WTC11 (cell line): Measurements from ENCODE around the gene EML4. TPM values are rescaled to one million over a fixed set of nuclear protein-coding genes. Genes with fewer than 3 reads are reported as not detected.
A peak's percentile ranks its signal among the peaks of the same experiment; 100 is the strongest.

Experiments used
- ATAC-seq: fragments of 200-7000 bp; cut with Tn5 transposase; 2 replicates; pipeline ENCODE4 v1.10.0; 2021; ENCODE audit warnings: mild to moderate bottlenecking, moderate library complexity
- CTCF ChIA-PET: fragments of 300-600 bp; sonication (Branson Sonifier 250); formaldehyde crosslinking; loops from one replicate; lab custom pipeline; 2021; ENCODE audit warnings: antibody characterized with exemption; lab: Charles Lee
- POLR2A ChIA-PET: fragments of 350-600 bp; sonication (Branson Sonifier 250); formaldehyde crosslinking; loops from one replicate; lab custom pipeline; 2021; ENCODE audit warnings: antibody characterized with exemption; lab: Charles Lee
- DNase-seq: peaks from one replicate; pipeline ENCODE4 v3.0.0; 2021; ENCODE audit warnings: low spot score
- H3K27ac Mint-ChIP-seq: 2 replicates; pipeline ENCODE4 v1.8.0; 2021; ENCODE audit warnings: mixed read lengths
- H3K27me3 Mint-ChIP-seq: 2 replicates; pipeline ENCODE4 v1.8.0; 2021; ENCODE audit warnings: low read depth, mild to moderate bottlenecking, moderate library complexity, mixed read lengths
- H3K36me3 Mint-ChIP-seq: 2 replicates; pipeline ENCODE4 v1.8.0; 2021; ENCODE audit warnings: mixed read lengths
- H3K4me1 Mint-ChIP-seq: 2 replicates; pipeline ENCODE4 v1.8.0; 2022; ENCODE audit warnings: mixed read lengths
- H3K4me3 Mint-ChIP-seq: 2 replicates; pipeline ENCODE4 v1.8.0; 2021; ENCODE audit warnings: mild to moderate bottlenecking, moderate library complexity, mixed read lengths
- H3K9me3 Mint-ChIP-seq: 2 replicates; pipeline ENCODE4 v1.8.0; 2021; ENCODE audit warnings: mixed read lengths
- CDX4 ChIP-seq: fragments of 250-450 bp; sonication (Bioruptor Pico); IDR thresholded peaks from 2 replicates; pipeline ENCODE4 v1.9.0; 2021; ENCODE audit warnings: moderate library complexity, mild to moderate bottlenecking, inconsistent platforms, borderline replicate concordance
- E2F1 ChIP-seq: sonication (generic); formaldehyde crosslinking; IDR thresholded peaks from 2 replicates; pipeline ENCODE4 v1.8.0; 2022; ENCODE audit warnings: mild to moderate bottlenecking, missing genetic modification reagents
- GRHL2 ChIP-seq: fragments of 250-450 bp; sonication (Bioruptor Pico); IDR thresholded peaks from 2 replicates; pipeline ENCODE4 v1.8.0; 2022; ENCODE audit warnings: mild to moderate bottlenecking, moderate library complexity; ENCODE audit not compliant: insufficient replicate concordance, severe bottlenecking
- HMGXB4 ChIP-seq: sonication (generic); formaldehyde crosslinking; IDR thresholded peaks from 2 replicates; pipeline ENCODE4 v1.8.1; 2023; ENCODE audit warnings: mild to moderate bottlenecking, moderate library complexity, missing genetic modification reagents
- IRF1 ChIP-seq: sonication (generic); formaldehyde crosslinking; IDR thresholded peaks from 2 replicates; pipeline ENCODE4 v1.8.0; 2023; ENCODE audit warnings: missing genetic modification reagents
- KAT7 ChIP-seq: sonication (generic); formaldehyde crosslinking; IDR thresholded peaks from 2 replicates; pipeline ENCODE4 v1.8.1; 2023; ENCODE audit warnings: missing genetic modification reagents, mild to moderate bottlenecking, borderline replicate concordance
- MAX ChIP-seq: sonication (generic); formaldehyde crosslinking; IDR thresholded peaks from 2 replicates; pipeline ENCODE4 v1.8.0; 2022; ENCODE audit warnings: mild to moderate bottlenecking, missing genetic modification reagents
- MLX ChIP-seq: sonication (generic); formaldehyde crosslinking; IDR thresholded peaks from 2 replicates; pipeline ENCODE4 v1.8.1; 2023; ENCODE audit warnings: mild to moderate bottlenecking, missing genetic modification reagents, moderate library complexity
- MXD4 ChIP-seq: fragments of 250-450 bp; sonication (Bioruptor Pico); IDR thresholded peaks from 2 replicates; pipeline ENCODE4 v1.8.0; 2021; ENCODE audit warnings: mild to moderate bottlenecking, moderate library complexity, borderline replicate concordance
- MYBL2 ChIP-seq: sonication (generic); formaldehyde crosslinking; IDR thresholded peaks from 2 replicates; pipeline ENCODE4 v1.8.1; 2023; ENCODE audit warnings: mild to moderate bottlenecking, moderate library complexity, missing genetic modification reagents
- NFATC4 ChIP-seq: fragments of 250-450 bp; sonication (Bioruptor Pico); IDR thresholded peaks from 2 replicates; pipeline ENCODE4 v1.9.0; 2021; ENCODE audit warnings: mild to moderate bottlenecking
- OVOL2 ChIP-seq: fragments of 250-450 bp; sonication (Bioruptor Pico); IDR thresholded peaks from 2 replicates; pipeline ENCODE4 v1.9.0; 2021; ENCODE audit warnings: mild to moderate bottlenecking, borderline replicate concordance
- PRRX2 ChIP-seq: fragments of 250-450 bp; sonication (Bioruptor Pico); IDR thresholded peaks from 2 replicates; pipeline ENCODE4 v1.8.0; 2021; ENCODE audit warnings: mild to moderate bottlenecking
- TCF7 ChIP-seq: sonication (generic); formaldehyde crosslinking; IDR thresholded peaks from 2 replicates; pipeline ENCODE4 v1.8.0; 2022; ENCODE audit warnings: mild to moderate bottlenecking, low read depth, missing genetic modification reagents, moderate library complexity
- ZBTB43 ChIP-seq: sonication (generic); formaldehyde crosslinking; IDR thresholded peaks from 2 replicates; pipeline ENCODE4 v1.8.1; 2023; ENCODE audit warnings: mild to moderate bottlenecking, missing genetic modification reagents
- ZNF317 ChIP-seq: sonication (generic); formaldehyde crosslinking; IDR thresholded peaks from 2 replicates; pipeline ENCODE4 v1.8.1; 2023; ENCODE audit warnings: low read depth, mild to moderate bottlenecking, moderate library complexity, missing genetic modification reagents, borderline replicate concordance
- ZNF396 ChIP-seq: fragments of 250-450 bp; sonication (Bioruptor Pico); IDR thresholded peaks from 2 replicates; pipeline ENCODE4 v1.8.0; 2021; ENCODE audit warnings: mild to moderate bottlenecking, moderate library complexity, borderline replicate concordance
- ZNF416 ChIP-seq: fragments of 250-450 bp; sonication (Bioruptor Pico); IDR thresholded peaks from 2 replicates; pipeline ENCODE4 v1.9.0; 2021; ENCODE audit warnings: mild to moderate bottlenecking, inconsistent platforms
- total RNA-seq: library from RNA; stranded (reverse); gene quantifications from 3 replicates; pipeline ENCODE4 v1.2.3, GENCODE V29; 2021
- TF ChIP-seq, protein P1 (sequence below): sonication (generic); formaldehyde crosslinking; IDR thresholded peaks from 2 replicates; pipeline ENCODE4 v1.8.1; 2022; ENCODE audit warnings: mild to moderate bottlenecking, moderate library complexity, missing genetic modification reagents
- TF ChIP-seq, protein P2 (sequence below): sonication (generic); formaldehyde crosslinking; IDR thresholded peaks from 2 replicates; pipeline ENCODE4 v1.8.1; 2022; ENCODE audit warnings: missing genetic modification reagents, borderline replicate concordance

Gene EML4
- total RNA-seq, 1 experiment from 2014 or later = 89.9 TPM

DNA sequence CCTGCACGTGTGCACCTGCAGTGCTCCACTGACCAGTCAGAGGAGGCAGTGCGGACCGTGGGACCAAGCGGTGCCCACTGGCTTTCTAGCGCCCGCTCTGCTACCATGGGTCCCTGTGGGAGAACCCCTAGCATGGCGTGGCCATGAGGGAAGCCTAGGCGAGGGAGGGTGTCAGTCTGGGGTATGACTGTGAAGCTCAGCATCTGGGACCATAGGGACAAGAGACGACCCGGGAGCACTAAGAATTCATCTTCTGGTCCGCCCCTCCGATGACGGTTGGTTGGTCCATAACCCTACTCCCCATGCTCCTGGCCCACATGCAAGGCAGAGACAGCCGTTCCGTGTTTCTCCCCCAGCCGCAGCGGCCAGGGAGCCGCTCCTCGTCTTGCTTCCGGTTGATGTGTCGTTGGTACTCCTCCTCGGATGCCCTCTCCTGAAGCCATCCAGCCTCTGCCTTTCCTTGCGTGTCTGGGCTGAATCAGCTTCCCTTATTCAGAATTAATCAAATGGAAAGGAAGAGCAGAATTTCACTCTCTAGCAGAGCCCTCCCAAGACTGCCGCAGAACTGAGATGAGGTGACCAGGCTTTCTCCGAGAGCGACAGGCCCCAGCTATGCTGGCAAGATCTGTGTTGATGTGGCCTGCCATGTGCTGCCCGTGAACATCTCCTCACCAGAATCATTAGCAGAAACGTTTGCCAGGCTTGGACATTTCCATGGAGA lies 168.9 kb downstream of the EML4 start:
- TF ChIP-seq GRHL2 (CRISPR knock-in tag) = no peak
- TF ChIP-seq ZBTB43 (CRISPR knock-in tag) = no peak
- TF ChIP-seq CDX4 (CRISPR knock-in tag) = no peak
- TF ChIP-seq KAT7 (CRISPR knock-in tag) = no peak
- TF ChIP-seq TCF7 = 0 out of 2 replicates have a peak, but pooled peaks have one; percentile 45
- TF ChIP-seq MYBL2 (CRISPR knock-in tag) = no peak
- TF ChIP-seq, all 79 proteins: peak for 1
- CTCF ChIA-PET = no interaction called here
- H3K36me3 Mint-ChIP-seq = peaks cover 17% of the 10 kb centered on the region
- POLR2A ChIA-PET = no interaction called here
- H3K4me1 Mint-ChIP-seq = peaks cover 8% of the 10 kb centered on the region
- no peaks in the 10 kb centered on the region for H3K9me3 Mint-ChIP-seq
- DNase-seq (no peak), ATAC-seq (no peak)
- no peaks in the 10 kb centered on the region for H3K27me3 Mint-ChIP-seq
- no peak overlapping the region for H3K4me3 Mint-ChIP-seq
- no peak overlapping the region for H3K27ac Mint-ChIP-seq

GRCh38 chr2:42338567-42339190 lies 169.5 kb downstream of the EML4 start:
- ChIA-PET CTCF (interaction anchor here (0.9 to 1.5 kb wide), 4 partner anchors 9 to 485 kb away, joined by 4 to 6 read pairs (median 5); no protein-coding TSS in a partner anchor), POLR2A (no interaction called here)
- Mint-ChIP-seq H3K4me1 (peaks cover 10% of the 10 kb centered on the region), H3K4me3 (no peak overlapping the region), H3K36me3 (peaks cover 14% of the 10 kb centered on the region), H3K27me3 (no peaks in the 10 kb centered on the region), H3K27ac (no peak overlapping the region), H3K9me3 (no peaks in the 10 kb centered on the region)
- DNase-seq = no peak
- ATAC-seq = no peak
- no peak for TF ChIP-seq CDX4 (CRISPR knock-in tag)
- no peak for TF ChIP-seq E2F1 (CRISPR knock-in tag)
- TF ChIP-seq ZNF396 (CRISPR knock-in tag) = no peak
- no peak for TF ChIP-seq IRF1 (CRISPR knock-in tag)
- TF ChIP-seq MXD4 (CRISPR knock-in tag) = no peak
- no peak for TF ChIP-seq GRHL2 (CRISPR knock-in tag)
- no peak for TF ChIP-seq ZNF317 (CRISPR knock-in tag)
- TF ChIP-seq HMGXB4 (CRISPR knock-in tag) = no peak
- TF ChIP-seq MAX (CRISPR knock-in tag) = no peak
- TF ChIP-seq, protein P1, sequence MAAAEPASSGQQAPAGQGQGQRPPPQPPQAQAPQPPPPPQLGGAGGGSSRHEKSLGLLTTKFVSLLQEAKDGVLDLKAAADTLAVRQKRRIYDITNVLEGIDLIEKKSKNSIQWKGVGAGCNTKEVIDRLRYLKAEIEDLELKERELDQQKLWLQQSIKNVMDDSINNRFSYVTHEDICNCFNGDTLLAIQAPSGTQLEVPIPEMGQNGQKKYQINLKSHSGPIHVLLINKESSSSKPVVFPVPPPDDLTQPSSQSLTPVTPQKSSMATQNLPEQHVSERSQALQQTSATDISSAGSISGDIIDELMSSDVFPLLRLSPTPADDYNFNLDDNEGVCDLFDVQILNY (CRISPR knock-in tag) = no peak
- TF ChIP-seq MLX (CRISPR knock-in tag) = no peak
- TF ChIP-seq OVOL2 = no peak
- TF ChIP-seq ZBTB43 (CRISPR knock-in tag) = no peak
- TF ChIP-seq, protein P2, sequence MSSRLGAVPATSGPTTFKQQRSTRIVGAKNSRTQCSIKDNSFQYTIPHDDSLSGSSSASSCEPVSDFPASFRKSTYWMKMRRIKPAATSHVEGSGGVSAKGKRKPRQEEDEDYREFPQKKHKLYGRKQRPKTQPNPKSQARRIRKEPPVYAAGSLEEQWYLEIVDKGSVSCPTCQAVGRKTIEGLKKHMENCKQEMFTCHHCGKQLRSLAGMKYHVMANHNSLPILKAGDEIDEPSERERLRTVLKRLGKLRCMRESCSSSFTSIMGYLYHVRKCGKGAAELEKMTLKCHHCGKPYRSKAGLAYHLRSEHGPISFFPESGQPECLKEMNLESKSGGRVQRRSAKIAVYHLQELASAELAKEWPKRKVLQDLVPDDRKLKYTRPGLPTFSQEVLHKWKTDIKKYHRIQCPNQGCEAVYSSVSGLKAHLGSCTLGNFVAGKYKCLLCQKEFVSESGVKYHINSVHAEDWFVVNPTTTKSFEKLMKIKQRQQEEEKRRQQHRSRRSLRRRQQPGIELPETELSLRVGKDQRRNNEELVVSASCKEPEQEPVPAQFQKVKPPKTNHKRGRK (CRISPR knock-in tag) = no peak
- no peak for TF ChIP-seq ZNF416 (CRISPR knock-in tag)
- no peak for TF ChIP-seq NFATC4
- no peak for TF ChIP-seq PRRX2 (CRISPR knock-in tag)
